MV-4-11 (cell line): ENCODE measurements around the gene RARS1.

ENCODE experiments used
- DNase-seq: peaks from one replicate; lab custom pipeline; 2025; lab: John Stamatoyannopoulos, UW

RARS1 gene

GRCh38 chr5:168562279-168562678, 76.0 kb downstream of the RARS1 start:
- DNase-seq: no peak

DNA sequence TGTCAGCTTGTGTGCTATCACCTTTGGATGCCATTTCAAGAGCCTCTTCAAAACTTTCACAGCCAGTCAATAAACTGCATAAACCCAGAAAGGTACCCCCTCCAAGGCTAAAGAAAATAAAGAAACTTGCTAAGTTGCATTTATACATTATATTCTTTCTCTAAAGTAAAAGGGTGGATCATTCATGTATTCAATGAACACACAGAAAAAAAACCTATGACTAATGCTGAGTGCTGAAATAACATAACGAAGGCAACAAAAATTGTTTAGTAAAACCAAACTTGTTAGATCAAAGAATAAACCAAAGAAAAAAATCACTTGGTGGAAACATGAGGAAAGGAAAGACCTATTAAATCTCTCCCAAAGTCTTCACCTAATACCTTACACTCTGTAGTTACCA, 77.7 kb downstream of the RARS1 start:
- DNase-seq: no peak

DNA sequence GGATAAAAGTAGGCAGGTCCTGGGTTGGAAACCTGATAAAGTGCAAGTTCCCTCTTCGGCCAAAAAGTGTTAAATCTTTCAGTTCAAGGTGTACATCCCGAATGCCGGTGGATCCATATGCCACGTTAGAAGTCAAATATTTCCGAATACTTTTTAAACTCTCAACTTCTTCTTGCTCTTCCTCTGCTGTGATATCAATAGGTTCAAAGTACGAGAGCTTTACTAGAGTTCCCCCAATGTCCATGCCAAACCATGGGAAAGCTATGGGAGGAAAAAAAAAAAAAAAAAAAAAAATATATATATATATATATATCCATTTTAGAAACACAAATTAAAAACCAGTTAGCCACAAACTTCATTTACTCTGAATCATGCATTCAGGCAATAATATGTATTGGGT, 82.5 kb downstream of the RARS1 start:
- no peak for DNase-seq
